ENCODE data around the gene HAO1.
A peak's percentile ranks its signal among the peaks of the same experiment; 100 is the strongest.
"Not testable (repeated sequence)": the region's sequence is repeated elsewhere in the genome, so short reads cannot be mapped to it uniquely, and the experiment has no call there.

Gene HAO1

DNA sequence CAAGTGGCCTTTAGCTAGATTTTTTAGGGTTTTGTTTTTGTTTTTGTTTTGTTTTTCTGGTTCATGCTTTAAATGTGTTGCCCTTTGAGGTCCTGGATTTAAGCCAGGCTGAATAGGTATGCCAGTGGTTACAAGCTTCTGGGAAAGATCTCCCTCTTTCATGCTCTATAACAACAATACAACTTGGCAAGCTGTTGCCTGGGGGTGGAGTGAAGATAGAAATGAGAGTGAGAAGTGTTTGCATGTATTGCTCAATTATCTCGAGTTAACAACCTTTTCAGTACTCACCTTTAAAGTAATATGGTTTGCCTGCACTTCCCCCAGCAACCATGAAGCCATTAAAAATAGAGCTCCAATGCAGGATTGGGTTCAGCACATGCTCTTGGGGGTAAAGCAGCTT, 19.2 kb upstream of the HAO1 start:
- H2AFZ ChIP-seq (ENCODE audit: insufficient read depth, low read length, poor library complexity) = no peak overlapping the region
- H3K4ac ChIP-seq (ENCODE audit: low read depth, low read length) = no peak overlapping the region
- no peaks in the 10 kb centered on the region for H3K79me2 ChIP-seq (ENCODE audit: control insufficient read depth, insufficient read depth, low read length, poor library complexity)
- no peak overlapping the region for H3K27ac ChIP-seq (ENCODE audit: low read depth, low read length)
- no peaks in the 10 kb centered on the region for H3K79me1 ChIP-seq (ENCODE audit: low read length)
- no peak overlapping the region for H3K18ac ChIP-seq (ENCODE audit: low read length)
- no peak for DNase-seq
- no peaks in the 10 kb centered on the region for H3K36me3 ChIP-seq (ENCODE audit: control insufficient read depth in 1 of 2, insufficient read depth in 2 of 2, low read length in 2 of 2)
- peaks cover 5% of the 10 kb centered on the region for H3K9me3 ChIP-seq (ENCODE audit: insufficient read depth, low read depth, low read length)
- H4K12ac ChIP-seq (ENCODE audit: low read depth, low read length) = no peak overlapping the region
- H2BK120ac ChIP-seq (ENCODE audit: insufficient read depth, low read length, poor library complexity) = no peak overlapping the region
- H3K14ac ChIP-seq (ENCODE audit: low read length) = no peak overlapping the region
- H3K23ac ChIP-seq (ENCODE audit: low read length) = no peak overlapping the region
- H4K8ac ChIP-seq (ENCODE audit: low read depth, low read length) = no peak overlapping the region
- no peak overlapping the region for H3K4me3 ChIP-seq (ENCODE audit: low read depth, low read length)
- H3K27me3 ChIP-seq (ENCODE audit: insufficient read depth, low read length) = no peaks in the 10 kb centered on the region
- no peak overlapping the region for H2BK5ac ChIP-seq (ENCODE audit: low read depth, low read length, poor library complexity)
- no peak overlapping the region for H2AK5ac ChIP-seq (ENCODE audit: low read length)
- no peak overlapping the region for H3K4me2 ChIP-seq (ENCODE audit: low read length)
- no CpG with 5 or more reads among the region's 1 CpG for WGBS (ENCODE audit: extremely low coverage, insufficient coverage, insufficient read length)
- H3K9ac ChIP-seq (ENCODE audit: low read length) = no peak overlapping the region
- H3K4me1 ChIP-seq (ENCODE audit: control insufficient read depth in 1 of 2, insufficient read depth in 2 of 2, low read length in 2 of 2) = no peaks in the 10 kb centered on the region
- H2BK12ac ChIP-seq (ENCODE audit: low read length) = no peak overlapping the region
- H4K91ac ChIP-seq (ENCODE audit: low read depth, low read length) = no peak overlapping the region

DNA sequence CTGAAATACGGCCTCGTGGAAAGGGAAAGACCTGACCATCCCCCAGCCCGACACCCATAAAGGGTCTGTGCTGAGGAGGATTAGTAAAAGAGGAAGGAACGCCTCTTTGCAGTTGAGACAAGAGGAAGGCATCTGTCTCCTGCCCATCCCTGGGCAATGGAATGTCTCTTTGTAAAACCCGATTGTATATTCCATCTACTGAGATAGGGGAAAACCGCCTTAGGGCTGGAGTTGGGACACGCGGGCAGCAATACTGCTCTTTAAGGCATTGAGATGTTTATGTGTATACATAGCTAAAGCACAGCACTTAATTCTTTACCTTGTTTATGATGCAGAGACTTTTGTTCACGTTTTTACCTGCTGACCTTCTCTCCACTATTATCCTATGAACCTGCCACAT, 16.3 kb upstream of the HAO1 start:
- not testable (repeated sequence) for H3K4me2 ChIP-seq (ENCODE audit: low read length); H3K9ac ChIP-seq (ENCODE audit: low read length); H2BK5ac ChIP-seq (ENCODE audit: low read depth, low read length, poor library complexity); H4K12ac ChIP-seq (ENCODE audit: low read depth, low read length); H2BK12ac ChIP-seq (ENCODE audit: low read length); H3K79me1 ChIP-seq (ENCODE audit: low read length); H4K8ac ChIP-seq (ENCODE audit: low read depth, low read length); H3K36me3 ChIP-seq (ENCODE audit: control insufficient read depth in 1 of 2, insufficient read depth in 2 of 2, low read length in 2 of 2); H3K14ac ChIP-seq (ENCODE audit: low read length); H3K18ac ChIP-seq (ENCODE audit: low read length); H3K27ac ChIP-seq (ENCODE audit: low read depth, low read length); H3K4me3 ChIP-seq (ENCODE audit: low read depth, low read length); H4K91ac ChIP-seq (ENCODE audit: low read depth, low read length); H3K23ac ChIP-seq (ENCODE audit: low read length); H3K4ac ChIP-seq (ENCODE audit: low read depth, low read length); H3K9me3 ChIP-seq (ENCODE audit: insufficient read depth, low read depth, low read length); H3K27me3 ChIP-seq (ENCODE audit: insufficient read depth, low read length); H2BK120ac ChIP-seq (ENCODE audit: insufficient read depth, low read length, poor library complexity); H2AK5ac ChIP-seq (ENCODE audit: low read length); H2AFZ ChIP-seq (ENCODE audit: insufficient read depth, low read length, poor library complexity); H3K4me1 ChIP-seq (ENCODE audit: control insufficient read depth in 1 of 2, insufficient read depth in 2 of 2, low read length in 2 of 2); H3K79me2 ChIP-seq (ENCODE audit: control insufficient read depth, insufficient read depth, low read length, poor library complexity)
- DNase-seq = peak; percentile 63 to 74
- no CpG with 5 or more reads among the region's 9 CpGs for WGBS (ENCODE audit: extremely low coverage, insufficient coverage, insufficient read length)

DNA sequence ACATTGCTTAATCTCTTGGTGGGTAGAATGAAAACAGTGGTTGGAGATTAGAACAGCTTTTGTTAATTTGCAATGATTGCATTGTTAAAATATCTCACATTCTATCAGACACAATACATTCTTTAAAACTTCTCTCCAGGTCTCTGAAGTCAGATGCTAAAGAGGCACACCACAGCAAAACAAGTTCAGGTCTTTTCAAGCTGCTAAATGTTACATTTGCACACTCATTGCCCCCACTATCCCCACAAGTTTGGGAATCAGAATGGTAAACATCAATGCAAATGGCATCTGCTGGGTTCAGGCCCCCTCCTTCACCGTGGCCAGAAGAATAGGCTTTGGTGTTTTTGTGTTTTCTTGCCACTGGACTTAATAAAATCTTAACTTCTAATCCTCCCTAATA, 10.1 kb upstream of the HAO1 start:
- no peak overlapping the region for H3K4me3 ChIP-seq (ENCODE audit: low read depth, low read length)
- H3K79me1 ChIP-seq (ENCODE audit: low read length) = no peaks in the 10 kb centered on the region
- no peak overlapping the region for H3K4me2 ChIP-seq (ENCODE audit: low read length)
- no CpG with 5 or more reads among the region's 1 CpG for WGBS (ENCODE audit: extremely low coverage, insufficient coverage, insufficient read length)
- no peak overlapping the region for H3K27ac ChIP-seq (ENCODE audit: low read depth, low read length)
- H3K9ac ChIP-seq (ENCODE audit: low read length) = no peak overlapping the region
- no peak overlapping the region for H2BK12ac ChIP-seq (ENCODE audit: low read length)
- no peaks in the 10 kb centered on the region for H3K9me3 ChIP-seq (ENCODE audit: insufficient read depth, low read depth, low read length)
- no peak overlapping the region for H2BK5ac ChIP-seq (ENCODE audit: low read depth, low read length, poor library complexity)
- H3K36me3 ChIP-seq (ENCODE audit: control insufficient read depth in 1 of 2, insufficient read depth in 2 of 2, low read length in 2 of 2) = no peaks in the 10 kb centered on the region
- H4K91ac ChIP-seq (ENCODE audit: low read depth, low read length) = no peak overlapping the region
- no peak overlapping the region for H2AFZ ChIP-seq (ENCODE audit: insufficient read depth, low read length, poor library complexity)
- H3K23ac ChIP-seq (ENCODE audit: low read length) = no peak overlapping the region
- no peak overlapping the region for H2BK120ac ChIP-seq (ENCODE audit: insufficient read depth, low read length, poor library complexity)
- H3K4ac ChIP-seq (ENCODE audit: low read depth, low read length) = no peak overlapping the region
- no peaks in the 10 kb centered on the region for H3K79me2 ChIP-seq (ENCODE audit: control insufficient read depth, insufficient read depth, low read length, poor library complexity)
- no peak overlapping the region for H4K12ac ChIP-seq (ENCODE audit: low read depth, low read length)
- no peaks in the 10 kb centered on the region for H3K4me1 ChIP-seq (ENCODE audit: control insufficient read depth in 1 of 2, insufficient read depth in 2 of 2, low read length in 2 of 2)
- H4K8ac ChIP-seq (ENCODE audit: low read depth, low read length) = no peak overlapping the region
- H2AK5ac ChIP-seq (ENCODE audit: low read length) = no peak overlapping the region
- no peak overlapping the region for H3K18ac ChIP-seq (ENCODE audit: low read length)
- H3K27me3 ChIP-seq (ENCODE audit: insufficient read depth, low read length) = no peaks in the 10 kb centered on the region
- no peak for DNase-seq
- H3K14ac ChIP-seq (ENCODE audit: low read length) = no peak overlapping the region

DNA sequence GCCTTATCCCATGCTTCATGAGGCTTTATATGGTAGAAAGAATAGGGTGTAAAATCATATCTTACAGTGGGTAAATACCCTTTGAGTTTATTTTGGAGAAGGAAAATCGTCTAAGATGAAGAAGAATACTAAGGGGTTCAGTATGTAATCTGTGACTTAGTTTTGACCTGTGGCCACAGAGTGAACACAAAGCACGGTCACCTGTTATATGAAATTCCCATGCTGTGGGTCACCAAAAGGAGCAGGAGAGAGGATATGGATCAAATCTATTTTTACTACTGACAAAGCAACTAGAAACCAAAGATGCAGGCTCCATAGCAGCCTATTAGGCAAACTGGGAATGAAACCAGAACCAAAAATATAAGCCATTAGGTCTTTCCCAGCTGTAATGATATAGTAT, 3.6 kb upstream of the HAO1 start:
- H3K9ac ChIP-seq (ENCODE audit: low read length) = no peak overlapping the region
- no peak overlapping the region for H2BK5ac ChIP-seq (ENCODE audit: low read depth, low read length, poor library complexity)
- H3K27ac ChIP-seq (ENCODE audit: low read depth, low read length) = no peak overlapping the region
- no peak overlapping the region for H3K4me2 ChIP-seq (ENCODE audit: low read length)
- no peak overlapping the region for H2BK120ac ChIP-seq (ENCODE audit: insufficient read depth, low read length, poor library complexity)
- H3K23ac ChIP-seq (ENCODE audit: low read length) = no peak overlapping the region
- H3K4me1 ChIP-seq (ENCODE audit: control insufficient read depth in 1 of 2, insufficient read depth in 2 of 2, low read length in 2 of 2) = no peaks in the 10 kb centered on the region
- H3K36me3 ChIP-seq (ENCODE audit: control insufficient read depth in 1 of 2, insufficient read depth in 2 of 2, low read length in 2 of 2) = no peaks in the 10 kb centered on the region
- H3K4me3 ChIP-seq (ENCODE audit: low read depth, low read length) = no peak overlapping the region
- H2AFZ ChIP-seq (ENCODE audit: insufficient read depth, low read length, poor library complexity) = no peak overlapping the region
- DNase-seq = no peak
- no peak overlapping the region for H3K18ac ChIP-seq (ENCODE audit: low read length)
- no peak overlapping the region for H2BK12ac ChIP-seq (ENCODE audit: low read length)
- H4K8ac ChIP-seq (ENCODE audit: low read depth, low read length) = no peak overlapping the region
- no peaks in the 10 kb centered on the region for H3K79me1 ChIP-seq (ENCODE audit: low read length)
- H4K91ac ChIP-seq (ENCODE audit: low read depth, low read length) = no peak overlapping the region
- WGBS (ENCODE audit: extremely low coverage, insufficient coverage, insufficient read length) = no CpG with 5 or more reads among the region's 2 CpGs
- H3K79me2 ChIP-seq (ENCODE audit: control insufficient read depth, insufficient read depth, low read length, poor library complexity) = no peaks in the 10 kb centered on the region
- no peaks in the 10 kb centered on the region for H3K27me3 ChIP-seq (ENCODE audit: insufficient read depth, low read length)
- H3K14ac ChIP-seq (ENCODE audit: low read length) = no peak overlapping the region
- H3K9me3 ChIP-seq (ENCODE audit: insufficient read depth, low read depth, low read length) = no peaks in the 10 kb centered on the region
- H2AK5ac ChIP-seq (ENCODE audit: low read length) = no peak overlapping the region
- H4K12ac ChIP-seq (ENCODE audit: low read depth, low read length) = no peak overlapping the region
- H3K4ac ChIP-seq (ENCODE audit: low read depth, low read length) = no peak overlapping the region

All from trophoblast cell (in vitro differentiated cells and primary cell).